NOMO-1 treated with dmso at 0.1 percent for 144 hours (cell line): Measurements from ENCODE around the gene TSPAN12.
"Not testable (repeated sequence)": the region's sequence is repeated elsewhere in the genome, so short reads cannot be mapped to it uniquely, and the experiment has no call there.

ENCODE experiments used
- DNase-seq: peaks from one replicate; lab custom pipeline; 2025; ENCODE audit not compliant: unreplicated experiment; lab: John Stamatoyannopoulos, UW

Gene TSPAN12

GRCh38 chr7:120857588-120858573, at the start of gene TSPAN12:
Gene TSPAN12, minus strand, starts transcription at chr7:120858144. Its CDS starts 1,381 bp downstream, at chr7:120856763.
- DNase-seq, result no peak

- DNase-seq, result no peak
Observed at GRCh38 chr7:120898715-120899499, 41.0 kb upstream of the TSPAN12 start.

GRCh38 chr7:120895253-120895652, 37.3 kb upstream of the TSPAN12 start:
- not testable (repeated sequence) for DNase-seq

- not testable (repeated sequence) for DNase-seq
Observed at GRCh38 chr7:120885602-120886001, 27.7 kb upstream of the TSPAN12 start.

- no peak for DNase-seq
Observed at GRCh38 chr7:120877701-120878100, 19.8 kb upstream of the TSPAN12 start.

GRCh38 chr7:120876922-120877321, 19.0 kb upstream of the TSPAN12 start:
- no peak for DNase-seq

- no peak for DNase-seq
Observed at GRCh38 chr7:120874722-120875121, 16.8 kb upstream of the TSPAN12 start.

- DNase-seq, result no peak
Observed at GRCh38 chr7:120874016-120874415, 16.1 kb upstream of the TSPAN12 start.

GRCh38 chr7:120873401-120873800, 15.5 kb upstream of the TSPAN12 start:
- no peak for DNase-seq

- no peak for DNase-seq
Observed at GRCh38 chr7:120869700-120870099, 11.8 kb upstream of the TSPAN12 start.

- DNase-seq, result no peak
Observed at GRCh38 chr7:120867932-120868331, 10.0 kb upstream of the TSPAN12 start.

- no peak for DNase-seq
Observed at GRCh38 chr7:120865191-120865981, 7.4 kb upstream of the TSPAN12 start.

- DNase-seq, result no peak
Observed at GRCh38 chr7:120864141-120864900, 6.4 kb upstream of the TSPAN12 start.

GRCh38 chr7:120862987-120863590, 5.1 kb upstream of the TSPAN12 start:
- DNase-seq, result no peak

- no peak for DNase-seq
Observed at GRCh38 chr7:120860156-120860555, 2.2 kb upstream of the TSPAN12 start.

GRCh38 chr7:120859459-120859858, 1.5 kb upstream of the TSPAN12 start:
- DNase-seq, result no peak

- DNase-seq, result no peak
Observed at GRCh38 chr7:120856621-120857352, 1.2 kb downstream of the TSPAN12 start.

GRCh38 chr7:120856198-120856597, 1.7 kb downstream of the TSPAN12 start:
- no peak for DNase-seq

GRCh38 chr7:120852700-120853099, 5.2 kb downstream of the TSPAN12 start:
- DNase-seq, result no peak
